ENCODE measurements around the gene CDK14.

Gene CDK14

DNA sequence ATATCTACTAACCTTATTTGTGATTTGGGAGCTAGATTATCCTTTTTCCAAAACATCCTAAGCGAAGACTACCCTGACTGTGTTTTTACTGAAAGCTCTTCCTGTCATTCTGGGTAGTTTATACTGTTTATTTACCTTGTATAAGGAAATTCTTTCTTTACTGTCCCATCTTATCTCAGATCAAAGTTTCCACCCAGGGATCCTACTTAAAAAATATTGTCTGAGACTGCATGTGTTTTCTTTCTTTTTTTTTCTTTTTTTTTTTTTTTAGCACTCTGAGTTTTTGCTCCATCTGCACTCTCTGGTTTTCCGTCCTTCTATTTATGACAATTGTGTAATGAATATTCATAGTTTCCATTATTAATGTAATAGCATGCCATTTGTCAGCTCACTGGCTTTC is 26.5 kb downstream of the CDK14 start:
- TF ChIP-seq EZH2phosphoT487 (IDR thresholded peaks at IDR 0.05; ENCODE audit: borderline replicate concordance), result no peak
- TF ChIP-seq, protein P1, sequence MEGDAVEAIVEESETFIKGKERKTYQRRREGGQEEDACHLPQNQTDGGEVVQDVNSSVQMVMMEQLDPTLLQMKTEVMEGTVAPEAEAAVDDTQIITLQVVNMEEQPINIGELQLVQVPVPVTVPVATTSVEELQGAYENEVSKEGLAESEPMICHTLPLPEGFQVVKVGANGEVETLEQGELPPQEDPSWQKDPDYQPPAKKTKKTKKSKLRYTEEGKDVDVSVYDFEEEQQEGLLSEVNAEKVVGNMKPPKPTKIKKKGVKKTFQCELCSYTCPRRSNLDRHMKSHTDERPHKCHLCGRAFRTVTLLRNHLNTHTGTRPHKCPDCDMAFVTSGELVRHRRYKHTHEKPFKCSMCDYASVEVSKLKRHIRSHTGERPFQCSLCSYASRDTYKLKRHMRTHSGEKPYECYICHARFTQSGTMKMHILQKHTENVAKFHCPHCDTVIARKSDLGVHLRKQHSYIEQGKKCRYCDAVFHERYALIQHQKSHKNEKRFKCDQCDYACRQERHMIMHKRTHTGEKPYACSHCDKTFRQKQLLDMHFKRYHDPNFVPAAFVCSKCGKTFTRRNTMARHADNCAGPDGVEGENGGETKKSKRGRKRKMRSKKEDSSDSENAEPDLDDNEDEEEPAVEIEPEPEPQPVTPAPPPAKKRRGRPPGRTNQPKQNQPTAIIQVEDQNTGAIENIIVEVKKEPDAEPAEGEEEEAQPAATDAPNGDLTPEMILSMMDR (conservative IDR thresholded peaks at IDR 0.05; ENCODE audit: low read length), result no peak
- Histone ChIP-seq H3K4me3 (ENCODE audit: low read length, poor library complexity, severe bottlenecking) (no peak overlapping the region), H3K36me3 (ENCODE audit: insufficient read depth, low read length) (no peaks in the 10 kb centered on the region), H2AFZ (ENCODE audit: low read length) (no peak overlapping the region), H3F3A (ENCODE audit: low read depth) (no peaks in the 10 kb centered on the region), H4K20me1 (ENCODE audit: insufficient read depth, low read length, poor library complexity, severe bottlenecking) (no peaks in the 10 kb centered on the region), H3K9ac (ENCODE audit: low read depth, low read length, poor library complexity, severe bottlenecking) (no peak overlapping the region), H3K9me2 (replicated peaks; ENCODE audit: low read depth, low read length) (no peaks in the 10 kb centered on the region), H3K9me3 (ENCODE audit: insufficient read depth, low read depth, low read length) (no peaks in the 10 kb centered on the region), H3K4me2 (ENCODE audit: low read depth, low read length, poor library complexity, severe bottlenecking) (no peak overlapping the region), H3K79me2 (ENCODE audit: insufficient read depth, low read length) (no peaks in the 10 kb centered on the region), H3K4me1 (ENCODE audit: insufficient read depth, low read length, poor library complexity, severe bottlenecking) (no peaks in the 10 kb centered on the region), H3K27me3 (ENCODE audit: insufficient read depth, low read length, poor library complexity, severe bottlenecking) (no peaks in the 10 kb centered on the region)

DNA sequence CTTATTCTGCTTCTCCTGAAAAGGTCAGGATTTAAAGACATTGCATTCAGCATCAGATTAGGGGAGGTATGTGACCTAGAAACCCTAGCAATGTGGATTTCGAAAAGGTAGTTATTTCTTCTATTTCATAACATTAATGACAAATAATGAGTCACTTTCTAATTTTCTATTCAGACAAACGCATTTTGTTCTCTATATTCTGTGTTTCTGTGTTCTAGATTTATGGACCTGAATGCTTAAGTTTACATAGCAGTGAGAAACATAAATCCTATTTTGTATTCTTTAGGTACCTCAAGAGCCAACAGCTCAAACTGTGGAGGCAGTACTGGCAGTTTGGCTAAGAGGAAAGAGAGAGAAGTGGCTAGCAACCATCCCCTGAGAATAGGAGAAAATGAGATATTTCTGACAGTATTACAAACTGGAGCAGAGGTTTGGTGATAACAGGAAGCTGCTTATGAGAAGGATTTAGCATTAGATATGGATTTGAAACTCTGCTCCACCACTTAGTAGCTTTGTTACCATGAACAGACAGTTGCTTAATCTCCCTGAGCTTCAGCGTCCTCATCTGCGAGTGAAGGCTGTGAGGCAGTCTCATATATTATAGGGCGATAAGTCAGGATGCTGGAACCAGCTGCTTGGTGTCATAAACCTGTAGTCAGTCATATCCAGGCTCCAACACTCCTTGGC is 28.2 kb downstream of the CDK14 start:
- H4K20me1 ChIP-seq (ENCODE audit: insufficient read depth, low read length, poor library complexity, severe bottlenecking), result no peaks in the 10 kb centered on the region
- H3K9me3 ChIP-seq (ENCODE audit: insufficient read depth, low read depth, low read length), result no peaks in the 10 kb centered on the region
- H3K4me2 ChIP-seq (ENCODE audit: low read depth, low read length, poor library complexity, severe bottlenecking), result no peak overlapping the region
- H3K36me3 ChIP-seq (ENCODE audit: insufficient read depth, low read length), result no peaks in the 10 kb centered on the region
- no peaks in the 10 kb centered on the region for H3K79me2 ChIP-seq (ENCODE audit: insufficient read depth, low read length)
- no peaks in the 10 kb centered on the region for H3K4me1 ChIP-seq (ENCODE audit: insufficient read depth, low read length, poor library complexity, severe bottlenecking)
- no peaks in the 10 kb centered on the region for H3K9me2 ChIP-seq (replicated peaks; ENCODE audit: low read depth, low read length)
- no peak for TF ChIP-seq EZH2phosphoT487 (IDR thresholded peaks at IDR 0.05; ENCODE audit: borderline replicate concordance)
- TF ChIP-seq, protein P1 (conservative IDR thresholded peaks at IDR 0.05; ENCODE audit: low read length), result no peak
- H3K9ac ChIP-seq (ENCODE audit: low read depth, low read length, poor library complexity, severe bottlenecking), result no peak overlapping the region
- no peaks in the 10 kb centered on the region for H3F3A ChIP-seq (ENCODE audit: low read depth)
- H3K4me3 ChIP-seq (ENCODE audit: low read length, poor library complexity, severe bottlenecking), result no peak overlapping the region
- no peaks in the 10 kb centered on the region for H3K27me3 ChIP-seq (ENCODE audit: insufficient read depth, low read length, poor library complexity, severe bottlenecking)
- H2AFZ ChIP-seq (ENCODE audit: low read length), result no peak overlapping the region

GRCh38 chr7:90625051-90625450 is 28.9 kb downstream of the CDK14 start:
- Histone ChIP-seq H3K4me2 (ENCODE audit: low read depth, low read length, poor library complexity, severe bottlenecking) (no peak overlapping the region), H3K79me2 (ENCODE audit: insufficient read depth, low read length) (no peaks in the 10 kb centered on the region), H3K9me3 (ENCODE audit: insufficient read depth, low read depth, low read length) (no peaks in the 10 kb centered on the region), H2AFZ (ENCODE audit: low read length) (no peak overlapping the region), H3F3A (ENCODE audit: low read depth) (no peaks in the 10 kb centered on the region), H4K20me1 (ENCODE audit: insufficient read depth, low read length, poor library complexity, severe bottlenecking) (no peaks in the 10 kb centered on the region), H3K9me2 (replicated peaks; ENCODE audit: low read depth, low read length) (no peaks in the 10 kb centered on the region), H3K4me1 (ENCODE audit: insufficient read depth, low read length, poor library complexity, severe bottlenecking) (no peaks in the 10 kb centered on the region), H3K36me3 (ENCODE audit: insufficient read depth, low read length) (no peaks in the 10 kb centered on the region), H3K9ac (ENCODE audit: low read depth, low read length, poor library complexity, severe bottlenecking) (no peak overlapping the region), H3K4me3 (ENCODE audit: low read length, poor library complexity, severe bottlenecking) (no peak overlapping the region), H3K27me3 (ENCODE audit: insufficient read depth, low read length, poor library complexity, severe bottlenecking) (no peaks in the 10 kb centered on the region)
- TF ChIP-seq, protein P1 (conservative IDR thresholded peaks at IDR 0.05; ENCODE audit: low read length), result no peak
- TF ChIP-seq EZH2phosphoT487 (IDR thresholded peaks at IDR 0.05; ENCODE audit: borderline replicate concordance), result no peak

All from Loucy (cell line).